HG02623 (cell line): ENCODE data around the gene C6orf52.
A peak's percentile ranks its signal among the peaks of the same experiment; 100 is the strongest.

Experiments
- ATAC-seq: cut with Tn5 transposase; IDR thresholded peaks from one replicate; pipeline ENCODE4 v1.9.1; 2021; ENCODE audit warnings: moderate library complexity; ENCODE audit not compliant: unreplicated experiment

Gene C6orf52

GRCh38 chr6:10658910-10659698 lies 35.3 kb downstream of the C6orf52 start:
- ATAC-seq: no peak

- no peak for ATAC-seq
These were observed 38.8 kb downstream of the C6orf52 start for GRCh38 chr6:10655508-10656055.

- no peak for ATAC-seq
These were observed 50.2 kb downstream of the C6orf52 start for GRCh38 chr6:10644225-10644624.

GRCh38 chr6:10643201-10643651 lies 51.2 kb downstream of the C6orf52 start:
- peak; percentile 75 for ATAC-seq

- no peak for ATAC-seq
These were observed 52.9 kb downstream of the C6orf52 start for GRCh38 chr6:10641528-10641927.

- ATAC-seq: no peak
These were observed 54.0 kb downstream of the C6orf52 start for GRCh38 chr6:10640412-10640811.

GRCh38 chr6:10633216-10633615 lies 61.2 kb downstream of the C6orf52 start:
- peak; percentile 92 for ATAC-seq

- no peak for ATAC-seq
These were observed 64.2 kb downstream of the C6orf52 start for GRCh38 chr6:10630178-10630577.

GRCh38 chr6:10627800-10628199 lies 66.6 kb downstream of the C6orf52 start:
- ATAC-seq: no peak

- no peak for ATAC-seq
These were observed 68.2 kb downstream of the C6orf52 start for GRCh38 chr6:10626154-10626741.

GRCh38 chr6:10624836-10625235 lies 69.6 kb downstream of the C6orf52 start:
- ATAC-seq: no peak

GRCh38 chr6:10621847-10622246 lies 72.6 kb downstream of the C6orf52 start:
- no peak for ATAC-seq
